Gastrocnemius medialis (tissue), 4 donors: ENCODE results near the gene KLC1. TPM values are rescaled to one million over a fixed set of nuclear protein-coding genes. Genes with fewer than 3 reads are reported as not detected.

Source experiments
- ATAC-seq, 2 donors: fragments of 150-250 bp; one replicate each; pipeline ENCODE4 v1.9.1; 2016
- DNase-seq, 2 donors: peaks; one replicate each; pipeline ENCODE4 v3.0.0-alpha.2; 2019
- H3K27ac ChIP-seq, 4 donors: fragments of 200-600 bp; sonication (generic); 1 replicate in 1 of 4; 2 replicates in 3 of 4; pipeline ENCODE4 v1.5.1; 2016 to 2018; ENCODE audit warnings: mild to moderate bottlenecking in 2 of 4, moderate library complexity in 1 of 4
- H3K27me3 ChIP-seq, 3 donors: fragments of 200-600 bp; sonication (generic) in 2 of 3; 1 replicate in 1 of 3; 2 replicates in 2 of 3; pipeline versions ENCODE4 v1.5.1 to v1.6.0; 2016 to 2019; ENCODE audit warnings: mild to moderate bottlenecking in 1 of 3, moderate library complexity in 1 of 3
- H3K36me3 ChIP-seq, 2 donors: fragments of 200-600 bp; sonication (generic) in 1 of 2; one replicate each; pipeline ENCODE4 v1.5.1; 2017 to 2018
- H3K4me1 ChIP-seq, 2 donors: fragments of 200-600 bp; sonication (generic) in 1 of 2; one replicate each; pipeline ENCODE4 v1.5.1; 2016 to 2017; ENCODE audit warnings: mild to moderate bottlenecking in 2 of 2
- H3K4me3 ChIP-seq, 4 donors: fragments of 200-600 bp; sonication (generic) in 3 of 4; 1 replicate in 1 of 4; 2 replicates in 3 of 4; pipeline ENCODE4 v1.5.1; 2016 to 2019; ENCODE audit warnings: mild to moderate bottlenecking in 2 of 4
- H3K9me3 ChIP-seq, 3 donors: fragments of 200-600 bp; sonication (generic) in 2 of 3; 1 replicate in 1 of 3; 2 replicates in 2 of 3; pipeline ENCODE4 v1.5.1; 2016 to 2019
- POLR2A ChIP-seq, 2 donors: fragments of 450-650 bp; IDR thresholded peaks; one replicate each; pipeline ENCODE4 v1.6.1; 2017; ENCODE audit warnings: antibody characterized with exemption in 2 of 2, mild to moderate bottlenecking in 2 of 2, moderate library complexity in 2 of 2
- in situ Hi-C, 4 donors: fragments of 200-750 bp; cut with MboI; loops; one replicate each; pipeline versions ENCODE4 v1.15.0 to v1.8.0; 2017; ENCODE audit warnings: low sequenced_read_pairs in 4 of 4
- intact Hi-C: fragments of 100-400 bp; cut with DNase I; formaldehyde crosslinking; loops from one replicate; pipeline ENCODE4 v1.15.1; 2023; ENCODE audit warnings: low total_unique reads
- total RNA-seq, 4 donors: library from RNA; depleted of rRNA; stranded (reverse); fragments of >200 nt; gene quantifications; one replicate each; pipeline versions ENCODE4 v1.1.0 to v1.2.3, GENCODE V29; 2016
- TF ChIP-seq, protein P1 (sequence below), 5 experiments: fragments of 450-650 bp in 3 of 5; fragments of 200-600 bp in 2 of 5; sonication (generic) in 2 of 5; IDR thresholded peaks in 4 of 5; conservative IDR thresholded peaks in 1 of 5; 1 replicate in 4 of 5; 2 replicates in 1 of 5; pipeline ENCODE4 v1.5.1; 2016 to 2019; ENCODE audit warnings: antibody characterized with exemption in 5 of 5, mild to moderate bottlenecking in 3 of 5, moderate library complexity in 3 of 5

Gene KLC1
- total RNA-seq, 4 donors from 2014 or later = 217 to 398 (median 309) TPM

DNA sequence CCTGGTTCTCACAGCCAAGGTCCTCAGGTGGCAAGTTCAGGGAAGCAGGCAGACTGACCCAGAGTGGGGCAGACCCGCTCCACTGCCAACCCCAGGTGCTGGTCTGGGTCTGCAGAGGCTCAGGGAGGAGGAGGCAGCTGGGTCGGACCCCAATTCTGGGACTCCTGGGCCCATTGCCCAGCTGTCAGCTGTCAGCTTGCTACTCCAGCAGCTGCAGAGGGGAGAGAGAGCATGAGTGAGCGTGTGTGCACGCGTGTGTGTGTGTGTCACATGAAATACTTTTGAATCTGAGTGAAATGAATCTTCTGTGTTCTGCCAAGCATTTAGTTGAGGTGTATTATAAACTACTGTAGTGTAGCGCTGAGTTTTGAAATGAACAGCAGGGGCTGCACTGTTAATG, 55.5 kb downstream of the KLC1 start:
- intact Hi-C loops = no loop called here
- ATAC-seq = peak; percentile 68 to 74
- no peaks in the 10 kb centered on the region for H3K27me3 ChIP-seq
- no peak overlapping the region for H3K4me3 ChIP-seq
- in situ Hi-C loops = no loop called here
- H3K4me1 ChIP-seq = peaks cover 25 to 36% of the 10 kb centered on the region in 2 donors
- peak overlapping the region; percentile 14 to 77 (median 66) for H3K27ac ChIP-seq
- TF ChIP-seq, protein P1, sequence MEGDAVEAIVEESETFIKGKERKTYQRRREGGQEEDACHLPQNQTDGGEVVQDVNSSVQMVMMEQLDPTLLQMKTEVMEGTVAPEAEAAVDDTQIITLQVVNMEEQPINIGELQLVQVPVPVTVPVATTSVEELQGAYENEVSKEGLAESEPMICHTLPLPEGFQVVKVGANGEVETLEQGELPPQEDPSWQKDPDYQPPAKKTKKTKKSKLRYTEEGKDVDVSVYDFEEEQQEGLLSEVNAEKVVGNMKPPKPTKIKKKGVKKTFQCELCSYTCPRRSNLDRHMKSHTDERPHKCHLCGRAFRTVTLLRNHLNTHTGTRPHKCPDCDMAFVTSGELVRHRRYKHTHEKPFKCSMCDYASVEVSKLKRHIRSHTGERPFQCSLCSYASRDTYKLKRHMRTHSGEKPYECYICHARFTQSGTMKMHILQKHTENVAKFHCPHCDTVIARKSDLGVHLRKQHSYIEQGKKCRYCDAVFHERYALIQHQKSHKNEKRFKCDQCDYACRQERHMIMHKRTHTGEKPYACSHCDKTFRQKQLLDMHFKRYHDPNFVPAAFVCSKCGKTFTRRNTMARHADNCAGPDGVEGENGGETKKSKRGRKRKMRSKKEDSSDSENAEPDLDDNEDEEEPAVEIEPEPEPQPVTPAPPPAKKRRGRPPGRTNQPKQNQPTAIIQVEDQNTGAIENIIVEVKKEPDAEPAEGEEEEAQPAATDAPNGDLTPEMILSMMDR (IDR thresholded peaks at IDR 0.05 in 4 of 5, conservative IDR thresholded peaks at IDR 0.05 in 1 of 5) = no peak
- no peak for TF ChIP-seq POLR2A (IDR thresholded peaks at IDR 0.05)
- DNase-seq = peak in 1 of 2 donors; percentile 69
- peaks cover 0 to 68% of the 10 kb centered on the region in 2 donors for H3K36me3 ChIP-seq
- no peaks in the 10 kb centered on the region for H3K9me3 ChIP-seq

DNA sequence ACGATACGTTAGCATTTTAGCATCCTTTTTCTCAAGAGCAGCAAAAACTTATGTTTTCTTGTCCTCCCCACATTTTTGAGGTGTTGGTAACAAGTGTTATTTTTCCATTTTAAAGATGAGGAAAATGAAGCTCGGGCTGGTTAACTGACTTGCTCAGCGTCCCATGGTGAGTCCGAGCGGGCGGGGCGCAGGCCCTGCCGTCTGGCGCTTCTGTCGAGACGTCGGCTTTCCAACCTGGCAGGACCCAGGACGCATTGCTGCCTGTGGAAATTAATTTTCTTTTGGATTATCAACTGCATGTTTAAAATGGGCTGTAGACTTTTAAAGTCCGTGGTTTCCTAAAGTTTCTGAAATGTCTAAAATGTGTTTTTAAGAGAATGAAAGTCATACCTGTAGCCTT, 55.9 kb downstream of the KLC1 start:
- H3K9me3 ChIP-seq = no peaks in the 10 kb centered on the region
- TF ChIP-seq POLR2A (IDR thresholded peaks at IDR 0.05) = no peak
- TF ChIP-seq, protein P1 (IDR thresholded peaks at IDR 0.05 in 4 of 5, conservative IDR thresholded peaks at IDR 0.05 in 1 of 5) = no peak
- no peaks in the 10 kb centered on the region for H3K27me3 ChIP-seq
- ATAC-seq (peak in 1 of 2 donors; percentile 26), DNase-seq (no peak)
- intact Hi-C loops (no loop called here), in situ Hi-C loops (no loop called here)
- peak overlapping the region; percentile 14 to 77 (median 66) for H3K27ac ChIP-seq
- no peak overlapping the region for H3K4me3 ChIP-seq
- peaks cover 25 to 36% of the 10 kb centered on the region in 2 donors for H3K4me1 ChIP-seq
- H3K36me3 ChIP-seq = peaks cover 0 to 68% of the 10 kb centered on the region in 2 donors

DNA sequence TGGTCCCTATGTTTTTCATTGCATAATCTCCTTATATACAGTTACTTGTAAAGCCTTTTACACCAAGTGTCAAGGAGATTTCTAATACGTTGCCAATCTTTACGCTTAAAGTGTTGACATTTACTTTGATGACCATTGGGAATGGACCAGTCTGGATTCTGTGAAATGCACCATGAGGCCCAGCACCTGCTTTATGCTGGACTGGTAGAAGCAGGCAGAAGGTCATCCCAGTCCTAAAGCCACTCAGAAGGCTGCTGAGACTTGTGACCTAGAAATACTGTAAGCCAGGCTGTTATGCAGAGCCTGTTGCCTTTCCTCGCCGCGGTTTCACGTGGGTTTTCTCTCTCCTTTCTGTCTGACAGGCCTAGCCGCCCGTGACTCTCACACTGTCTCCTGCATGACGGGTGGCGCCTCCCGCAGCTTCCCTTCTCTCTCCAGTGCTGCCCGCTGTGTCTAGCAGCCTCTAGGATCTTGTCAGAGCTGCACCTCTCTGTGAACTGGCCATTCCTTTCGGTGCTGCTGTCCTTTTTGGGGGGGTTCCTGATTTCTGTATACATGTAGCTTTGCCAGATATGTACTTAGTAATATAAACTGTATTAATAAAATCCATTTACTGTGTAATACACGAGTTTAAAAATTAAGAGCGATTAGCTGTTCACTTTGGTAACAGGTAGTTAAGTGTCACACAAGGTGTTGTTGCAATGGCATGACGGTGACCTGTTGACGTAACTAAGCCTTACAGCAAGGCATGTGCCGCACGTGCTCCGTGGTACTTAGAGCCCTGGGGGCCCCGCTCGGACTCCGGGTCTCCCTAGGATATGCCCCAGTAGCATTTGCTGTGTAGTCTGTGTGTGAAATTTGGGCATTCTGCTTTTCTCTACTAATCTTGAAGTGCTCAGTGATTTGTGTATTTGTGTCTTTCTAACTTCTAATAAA, 56.5 kb downstream of the KLC1 start:
- ATAC-seq (peak; percentile 20 to 32), DNase-seq (no peak)
- Histone ChIP-seq H3K27ac (peak overlapping the region; percentile 14 to 77 (median 66)), H3K4me3 (no peak overlapping the region), H3K27me3 (no peaks in the 10 kb centered on the region), H3K4me1 (peaks cover 25 to 36% of the 10 kb centered on the region in 2 donors), H3K36me3 (peaks cover 0 to 61% of the 10 kb centered on the region in 2 donors), H3K9me3 (no peaks in the 10 kb centered on the region)
- in situ Hi-C loops (no loop called here), intact Hi-C loops (no loop called here)
- no peak for TF ChIP-seq POLR2A (IDR thresholded peaks at IDR 0.05)
- TF ChIP-seq, protein P1 (IDR thresholded peaks at IDR 0.05 in 4 of 5, conservative IDR thresholded peaks at IDR 0.05 in 1 of 5) = no peak

DNA sequence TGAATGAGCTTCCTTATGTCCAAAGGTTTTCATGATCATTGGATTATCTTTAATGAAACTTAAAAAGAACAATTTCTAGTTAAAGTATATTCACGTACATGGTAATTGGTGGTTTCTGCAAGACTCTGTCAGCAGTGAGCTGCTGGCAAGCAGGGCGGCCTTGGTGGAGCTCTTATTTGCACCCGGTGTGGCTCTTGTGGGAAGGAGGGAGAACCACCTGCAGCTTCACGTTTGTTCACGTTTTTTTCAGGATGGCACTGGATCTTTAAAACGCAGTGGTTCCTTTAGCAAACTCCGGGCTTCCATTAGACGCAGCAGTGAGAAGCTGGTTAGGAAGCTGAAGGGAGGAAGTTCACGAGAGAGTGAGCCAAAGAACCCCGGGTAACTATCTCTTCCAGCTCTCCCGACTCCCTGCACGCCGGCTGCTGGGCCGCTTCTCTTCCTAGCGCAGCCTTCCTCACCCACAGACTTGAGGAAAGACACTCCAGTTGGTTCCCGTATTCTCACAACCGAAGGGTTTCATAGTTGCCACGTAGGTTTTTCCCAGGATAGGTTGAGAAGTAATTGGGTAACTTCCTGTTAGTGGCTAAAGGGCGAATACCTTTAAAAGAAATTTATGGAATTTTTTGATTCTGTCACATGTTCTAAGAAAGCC, 57.9 kb downstream of the KLC1 start:
- TF ChIP-seq POLR2A (IDR thresholded peaks at IDR 0.05) = no peak
- TF ChIP-seq, protein P1 (IDR thresholded peaks at IDR 0.05 in 4 of 5, conservative IDR thresholded peaks at IDR 0.05 in 1 of 5) = no peak
- intact Hi-C loops = no loop called here
- DNase-seq = no peak
- Histone ChIP-seq H3K27ac (peak overlapping the region in 2 of 4 donors; percentile 23 to 35), H3K4me3 (no peak overlapping the region), H3K27me3 (no peaks in the 10 kb centered on the region), H3K36me3 (peaks cover 0 to 47% of the 10 kb centered on the region in 2 donors), H3K9me3 (no peaks in the 10 kb centered on the region), H3K4me1 (peaks cover 25 to 36% of the 10 kb centered on the region in 2 donors)
- ATAC-seq = no peak
- in situ Hi-C loops = no loop called here
